AG10803 (cell line): ENCODE data around the gene ZKSCAN3.
A peak's percentile ranks its signal among the peaks of the same experiment; 100 is the strongest.
"Not testable (repeated sequence)": the region's sequence is repeated elsewhere in the genome, so short reads cannot be mapped to it uniquely, and the experiment has no call there.

Source experiments
- DNase-seq: peaks from one replicate; pipeline ENCODE4 v3.0.0; 2010; ENCODE audit warnings: low read depth
- H3K4me3 ChIP-seq: 2 replicates; pipeline ENCODE4 v1.5.1; 2011; ENCODE audit warnings: mild to moderate bottlenecking, low read length, control low read depth
- CTCF ChIP-seq: conservative IDR thresholded peaks from 2 replicates; pipeline ENCODE4 v1.5.1; 2011; ENCODE audit warnings: mild to moderate bottlenecking, low read length, control low read depth, inconsistent platforms

Gene ZKSCAN3

GRCh38 chr6:28349892-28350737 is at the start of gene ZKSCAN3:
Gene ZKSCAN3 (plus strand): TSS chr6:28349947. CDS start chr6:28359587, 9,640 bp downstream.
- TF ChIP-seq CTCF = no peak
- peak within 1 kb of the TSS; percentile 91 for H3K4me3 ChIP-seq
- peak; percentile 67 for DNase-seq

- no peak for DNase-seq
- no peak for TF ChIP-seq CTCF
- no peak overlapping the region for H3K4me3 ChIP-seq
These were observed 46.2 kb upstream of the ZKSCAN3 start for GRCh38 chr6:28303570-28303969.

GRCh38 chr6:28306363-28306762 is 43.4 kb upstream of the ZKSCAN3 start:
- H3K4me3 ChIP-seq, DNase-seq: not testable (repeated sequence)

GRCh38 chr6:28311139-28311823 is 38.5 kb upstream of the ZKSCAN3 start:
- DNase-seq = no peak
- no peak for TF ChIP-seq CTCF
- no peak overlapping the region for H3K4me3 ChIP-seq

- no peak for TF ChIP-seq CTCF
- H3K4me3 ChIP-seq = no peak overlapping the region
- DNase-seq = no peak
These were observed 36.8 kb upstream of the ZKSCAN3 start for GRCh38 chr6:28312939-28313338.

- TF ChIP-seq CTCF = no peak
- no peak for DNase-seq
- no peak overlapping the region for H3K4me3 ChIP-seq
These were observed 34.1 kb upstream of the ZKSCAN3 start for GRCh38 chr6:28315628-28316027.

GRCh38 chr6:28317866-28318265 is 31.9 kb upstream of the ZKSCAN3 start:
- not testable (repeated sequence) for DNase-seq, H3K4me3 ChIP-seq

GRCh38 chr6:28322661-28323060 is 27.1 kb upstream of the ZKSCAN3 start:
- TF ChIP-seq CTCF = no peak

More at GRCh38 chr6:28322661-28323060, 27.1 kb upstream of the ZKSCAN3 start:
- no peak overlapping the region for H3K4me3 ChIP-seq
- DNase-seq = no peak
